ENCODE data around the gene AGBL2.
"Not testable (repeated sequence)": the region's sequence is repeated elsewhere in the genome, so short reads cannot be mapped to it uniquely, and the experiment has no call there.

AGBL2 gene

DNA sequence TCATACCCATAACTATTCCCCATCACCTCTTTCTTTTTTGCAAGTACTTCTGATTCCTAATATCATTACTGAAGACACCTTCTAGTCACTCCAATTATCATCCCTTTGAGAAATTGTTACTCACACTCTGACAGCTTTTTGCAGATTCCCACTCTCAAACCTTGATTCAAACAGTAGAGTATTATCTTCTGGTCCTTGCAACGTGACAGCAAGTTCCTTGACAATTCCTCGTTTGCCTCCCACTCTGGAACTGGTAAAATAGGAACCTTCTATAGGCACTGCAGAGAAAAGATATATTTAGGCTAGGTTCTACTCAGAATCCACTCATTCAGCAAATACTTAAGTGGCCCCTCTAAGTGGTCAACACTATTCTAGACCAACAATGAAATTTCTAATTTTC lies 23.2 kb downstream of the AGBL2 start:
- DNase-seq (ENCODE audit: low read depth, low spot score) = no peak

DNA sequence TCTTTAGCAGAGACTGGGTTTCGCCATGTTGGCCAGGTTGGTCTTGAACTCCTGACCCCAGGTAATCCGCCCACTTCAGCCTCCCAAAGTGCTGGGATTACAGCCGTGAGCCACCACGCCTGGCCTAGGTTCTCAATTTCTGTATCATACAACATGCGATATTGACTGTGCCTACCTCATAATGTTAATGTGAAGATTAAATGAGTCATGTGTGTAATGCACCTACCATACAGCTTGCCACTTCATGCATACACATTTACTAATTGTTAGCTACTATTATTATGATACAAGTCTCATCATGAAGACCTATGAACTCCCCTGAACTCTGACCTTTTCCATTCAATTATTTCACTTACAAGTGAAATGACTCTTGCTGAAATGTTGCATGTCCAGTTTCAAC lies 25.7 kb downstream of the AGBL2 start:
- no peak for DNase-seq (ENCODE audit: low read depth, low spot score)
- H3K4me3 ChIP-seq (ENCODE audit: low read length) = no peak overlapping the region

More for the DNA sequence above, 23.2 kb downstream of the AGBL2 start:
- H3K4me3 ChIP-seq (ENCODE audit: low read length) = no peak overlapping the region

- DNase-seq (ENCODE audit: low read depth, low spot score) = no peak
- no peak overlapping the region for H3K4me3 ChIP-seq (ENCODE audit: low read length)
These were observed 26.2 kb downstream of the AGBL2 start for GRCh38 chr11:47688991-47689390.

- no peak overlapping the region for H3K4me3 ChIP-seq (ENCODE audit: low read length)
- no peak for DNase-seq (ENCODE audit: low read depth, low spot score)
These were observed 27.1 kb downstream of the AGBL2 start for GRCh38 chr11:47688111-47688510.

- H3K4me3 ChIP-seq (ENCODE audit: low read length); DNase-seq (ENCODE audit: low read depth, low spot score): not testable (repeated sequence)
These were observed 28.5 kb downstream of the AGBL2 start for GRCh38 chr11:47686704-47687103.

- DNase-seq (ENCODE audit: low read depth, low spot score) = no peak
These were observed 29.0 kb downstream of the AGBL2 start for GRCh38 chr11:47686151-47686550.

GRCh38 chr11:47675851-47676250 lies 39.3 kb downstream of the AGBL2 start:
- DNase-seq (ENCODE audit: low read depth, low spot score) = no peak
- no peak overlapping the region for H3K4me3 ChIP-seq (ENCODE audit: low read length)

More at GRCh38 chr11:47686151-47686550, 29.0 kb downstream of the AGBL2 start:
- H3K4me3 ChIP-seq (ENCODE audit: low read length) = no peak overlapping the region

- no peak overlapping the region for H3K4me3 ChIP-seq (ENCODE audit: low read length)
- DNase-seq (ENCODE audit: low read depth, low spot score) = no peak
These were observed 42.9 kb downstream of the AGBL2 start for GRCh38 chr11:47672283-47672730.

- H3K4me3 ChIP-seq (ENCODE audit: low read length) = no peak overlapping the region
- DNase-seq (ENCODE audit: low read depth, low spot score) = no peak
These were observed 45.3 kb downstream of the AGBL2 start for GRCh38 chr11:47669856-47670255.

- no peak overlapping the region for H3K4me3 ChIP-seq (ENCODE audit: low read length)
These were observed 46.5 kb downstream of the AGBL2 start for GRCh38 chr11:47668665-47669064.

GRCh38 chr11:47667555-47667954 lies 47.6 kb downstream of the AGBL2 start:
- no peak overlapping the region for H3K4me3 ChIP-seq (ENCODE audit: low read length)
- no peak for DNase-seq (ENCODE audit: low read depth, low spot score)

More at GRCh38 chr11:47668665-47669064, 46.5 kb downstream of the AGBL2 start:
- DNase-seq (ENCODE audit: low read depth, low spot score) = no peak

DNA sequence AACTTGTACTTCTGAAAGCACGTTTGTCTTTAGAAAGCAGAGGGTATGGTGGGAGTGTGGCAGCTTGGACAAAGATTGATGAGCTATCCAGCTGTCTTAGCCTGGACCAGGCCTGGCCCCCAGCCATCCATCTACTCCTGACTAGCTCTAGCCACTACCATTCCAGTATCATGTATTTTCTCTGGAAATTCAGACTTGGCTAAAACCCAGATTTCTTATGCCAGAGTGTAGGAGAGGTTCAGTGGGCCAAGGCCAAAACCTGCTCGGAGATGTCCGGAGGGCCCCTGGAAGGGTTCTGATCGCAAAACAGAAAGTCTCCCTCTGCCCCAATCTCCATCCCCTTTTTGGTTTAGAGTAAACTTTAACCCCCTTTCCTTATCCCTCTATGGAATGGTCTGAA lies 48.0 kb downstream of the AGBL2 start:
- no peak for DNase-seq (ENCODE audit: low read depth, low spot score)
- H3K4me3 ChIP-seq (ENCODE audit: low read length) = no peak overlapping the region

- H3K4me3 ChIP-seq (ENCODE audit: low read length); DNase-seq (ENCODE audit: low read depth, low spot score): not testable (repeated sequence)
These were observed 50.2 kb downstream of the AGBL2 start for GRCh38 chr11:47664936-47665335.

DNA sequence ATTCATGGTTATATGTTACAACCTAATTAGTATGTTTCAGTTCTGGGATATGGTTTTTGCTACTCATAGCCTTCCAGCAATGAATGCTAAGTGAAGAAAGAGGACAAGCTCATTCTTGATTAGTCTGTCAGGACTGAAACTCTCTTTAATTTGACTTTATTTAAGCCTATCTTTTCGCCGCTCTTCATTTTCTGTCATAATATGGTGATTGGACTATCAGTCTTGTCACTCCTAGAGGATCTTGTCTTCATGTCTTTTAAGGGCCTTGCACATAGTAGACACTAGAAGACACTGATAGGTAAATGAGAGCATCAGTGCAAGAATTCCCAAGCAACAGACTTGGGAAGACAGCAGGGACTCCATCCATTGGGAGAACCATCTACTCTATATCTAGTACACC lies 53.9 kb downstream of the AGBL2 start:
- DNase-seq (ENCODE audit: low read depth, low spot score) = no peak
- H3K4me3 ChIP-seq (ENCODE audit: low read length) = no peak overlapping the region

DNA sequence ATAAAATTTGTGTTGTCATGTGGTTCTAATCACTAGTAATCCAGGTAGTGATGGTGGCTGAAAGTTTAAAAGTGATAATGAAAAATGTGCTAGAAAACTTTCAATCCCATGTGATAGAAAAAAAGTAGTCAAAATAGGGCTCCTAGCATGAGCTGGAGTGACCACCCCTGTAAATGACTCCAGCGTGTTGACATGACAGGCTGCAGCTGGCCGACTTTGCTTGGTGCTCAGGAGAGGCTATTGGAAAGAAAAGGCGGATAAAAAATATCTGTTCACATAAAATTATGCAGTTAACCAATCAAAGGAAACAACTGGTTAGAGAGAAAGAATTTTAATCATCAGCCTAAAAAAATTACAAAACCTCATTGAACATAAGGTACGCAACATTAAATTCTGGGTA lies 55.9 kb downstream of the AGBL2 start:
- no peak for DNase-seq (ENCODE audit: low read depth, low spot score)
- H3K4me3 ChIP-seq (ENCODE audit: low read length) = no peak overlapping the region

DNA sequence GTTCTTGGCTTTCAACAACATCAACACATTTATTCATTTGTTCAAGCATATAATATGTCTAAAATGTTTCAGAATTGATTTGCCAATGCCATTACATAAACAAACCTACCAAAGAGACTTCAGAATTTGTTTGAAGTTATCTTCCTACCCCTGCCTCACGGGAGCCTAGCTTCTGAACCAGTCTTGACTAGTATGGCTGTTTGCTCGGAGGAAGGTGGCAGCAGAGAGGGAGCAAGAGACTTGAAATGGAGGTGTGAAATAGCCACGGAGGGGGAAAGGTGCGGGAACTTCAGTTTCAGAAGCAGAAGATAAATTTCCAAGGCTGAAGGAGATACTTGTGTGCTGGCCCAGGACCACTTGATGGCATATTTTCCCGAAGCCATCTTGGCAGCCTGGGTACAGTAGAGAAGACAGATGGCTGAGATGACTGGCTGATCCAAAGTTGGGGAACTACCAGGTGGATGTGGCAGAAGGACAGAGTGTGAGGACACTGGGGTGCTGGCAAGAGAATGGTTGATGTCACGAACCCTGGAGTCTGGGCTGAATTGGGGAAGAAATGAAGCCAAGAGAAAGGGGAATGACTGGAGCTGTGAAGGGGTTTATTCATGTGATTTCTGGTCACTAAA lies 58.8 kb downstream of the AGBL2 start:
- no peak overlapping the region for H3K4me3 ChIP-seq (ENCODE audit: low read length)
- no peak for DNase-seq (ENCODE audit: low read depth, low spot score)

DNA sequence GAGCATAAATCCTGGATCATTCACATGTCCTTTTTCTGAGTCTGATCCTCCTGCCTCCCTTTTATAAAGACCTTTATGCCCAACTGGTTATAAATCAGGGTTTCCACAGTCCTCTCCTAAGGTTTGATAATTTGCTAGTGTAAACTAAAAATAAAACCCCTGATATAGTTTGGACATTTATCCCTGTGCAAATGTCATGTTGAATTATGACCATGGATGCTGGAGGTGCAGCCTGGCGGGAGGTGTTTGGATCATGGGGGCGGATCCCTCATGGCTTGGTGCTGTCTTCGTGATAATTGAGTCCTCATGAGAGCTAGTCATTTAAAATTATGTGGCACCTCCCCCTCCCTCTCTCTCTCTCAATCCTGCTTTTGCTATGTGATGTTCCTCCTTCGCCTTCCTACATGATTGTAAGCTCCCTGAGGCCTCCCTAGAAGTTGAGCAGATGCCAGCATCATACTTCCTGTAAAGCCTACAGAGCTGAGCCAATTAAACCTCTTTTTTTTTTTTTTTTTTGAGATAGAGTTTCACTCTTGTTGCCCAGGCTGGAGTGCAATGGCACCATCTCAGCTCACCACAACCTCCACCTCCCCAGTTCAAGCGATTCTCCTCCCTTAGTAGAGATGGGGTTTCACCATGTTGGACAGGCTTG lies 63.2 kb downstream of the AGBL2 start:
- DNase-seq (ENCODE audit: low read depth, low spot score) = no peak
- H3K4me3 ChIP-seq (ENCODE audit: low read length) = no peak overlapping the region

DNA sequence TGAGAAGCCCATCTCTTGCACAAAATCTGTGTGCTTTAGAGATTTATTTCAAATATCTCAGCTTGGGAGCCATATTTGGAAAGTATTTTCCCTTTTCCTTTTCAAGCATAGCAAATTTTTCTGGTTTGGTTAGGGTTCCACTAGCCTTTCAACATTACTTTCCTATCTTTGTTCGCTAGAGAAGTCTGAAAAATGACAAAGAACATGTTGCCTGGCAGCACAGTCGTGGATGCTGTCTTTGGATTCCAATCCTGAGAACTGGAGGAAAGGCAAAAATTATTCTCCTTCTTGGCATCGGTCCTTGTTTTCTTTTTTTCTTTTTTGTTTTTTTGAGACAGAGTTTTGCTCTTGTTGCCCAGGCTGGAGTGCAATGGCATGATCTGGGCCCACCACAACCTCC lies 65.9 kb downstream of the AGBL2 start:
- no peak for DNase-seq (ENCODE audit: low read depth, low spot score)
- H3K4me3 ChIP-seq (ENCODE audit: low read length) = no peak overlapping the region

DNA sequence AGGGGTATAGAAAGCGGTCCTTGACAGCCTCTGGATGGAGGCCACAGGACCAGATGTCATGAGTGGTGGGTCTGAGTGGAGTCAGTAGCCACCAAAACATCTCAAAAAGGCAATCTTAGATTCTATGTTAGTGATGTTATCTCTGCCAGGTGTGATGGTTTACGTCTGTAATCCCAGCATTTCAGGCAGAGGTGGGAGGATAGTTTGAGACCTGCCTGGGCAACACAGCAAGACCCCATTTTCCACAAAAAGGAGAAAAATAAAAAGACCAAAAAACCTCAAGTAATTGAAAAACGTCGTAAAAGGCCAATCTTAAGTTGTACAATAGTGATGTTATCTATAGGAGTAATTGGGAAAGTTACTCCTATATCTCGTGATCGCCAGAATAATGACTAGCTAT lies 69.2 kb downstream of the AGBL2 start:
- no peak overlapping the region for H3K4me3 ChIP-seq (ENCODE audit: low read length)
- DNase-seq (ENCODE audit: low read depth, low spot score) = no peak

- no peak for DNase-seq (ENCODE audit: low read depth, low spot score)
- no peak overlapping the region for H3K4me3 ChIP-seq (ENCODE audit: low read length)
These were observed 69.7 kb downstream of the AGBL2 start for GRCh38 chr11:47645500-47645899.

Measured in Jurkat, Clone E6-1 (cell line).